HEK293 (cell line): ENCODE measurements around the gene CHST8.

Source experiments
- GLI2 ChIP-seq: fragments of 450-650 bp; formaldehyde crosslinking; IDR thresholded peaks from 2 replicates; pipeline ENCODE4; 2017; ENCODE audit warnings: missing biosample characterization, missing genetic modification characterization, low read depth, borderline replicate concordance
- GLI4 ChIP-seq: fragments of 450-650 bp; formaldehyde crosslinking; IDR thresholded peaks from 2 replicates; pipeline ENCODE4 v1.5.1; 2016; ENCODE audit warnings: missing biosample characterization, missing genetic modification characterization
- KLF1 ChIP-seq: fragments of 450-650 bp; formaldehyde crosslinking; IDR thresholded peaks from 2 replicates; pipeline ENCODE4 v1.5.1; 2016; ENCODE audit warnings: missing biosample characterization, missing genetic modification characterization
- TCF7L2 ChIP-seq: IDR thresholded peaks from 2 replicates; pipeline ENCODE4 v1.6.1; 2011; ENCODE audit warnings: low read depth, mild to moderate bottlenecking, inconsistent platforms, low read length, moderate library complexity, borderline replicate concordance
- YY1 ChIP-seq: fragments of 450-650 bp; formaldehyde crosslinking; IDR thresholded peaks from 2 replicates; pipeline ENCODE4 v1.5.1; 2018; ENCODE audit warnings: missing biosample characterization, missing genetic modification characterization
- ZBTB1 ChIP-seq: fragments of 450-650 bp; formaldehyde crosslinking; IDR thresholded peaks from 2 replicates; pipeline ENCODE4 v1.5.1; 2016; ENCODE audit warnings: missing biosample characterization, missing genetic modification characterization
- ZBTB7A ChIP-seq: fragments of 450-650 bp; formaldehyde crosslinking; IDR thresholded peaks from 2 replicates; pipeline ENCODE4 v1.5.1; 2016; ENCODE audit warnings: low read depth, missing biosample characterization, missing genetic modification characterization
- ZEB2 ChIP-seq: fragments of 450-650 bp; formaldehyde crosslinking; IDR thresholded peaks from 2 replicates; pipeline ENCODE4 v1.5.1; 2016; ENCODE audit warnings: missing biosample characterization, missing genetic modification characterization
- ZNF146 ChIP-seq: fragments of 450-650 bp; formaldehyde crosslinking; IDR thresholded peaks from 2 replicates; pipeline ENCODE4 v1.5.1; 2016; ENCODE audit warnings: missing biosample characterization, missing genetic modification characterization
- ZNF169 ChIP-seq: fragments of 450-650 bp; formaldehyde crosslinking; IDR thresholded peaks from 2 replicates; pipeline ENCODE4 v1.5.1; 2016; ENCODE audit warnings: missing biosample characterization, missing genetic modification characterization
- ZNF174 ChIP-seq: fragments of 450-650 bp; formaldehyde crosslinking; IDR thresholded peaks from 2 replicates; pipeline ENCODE4 v1.5.0; 2017; ENCODE audit warnings: missing biosample characterization, mild to moderate bottlenecking, missing genetic modification characterization
- ZNF366 ChIP-seq: fragments of 450-650 bp; formaldehyde crosslinking; conservative IDR thresholded peaks from 2 replicates; pipeline ENCODE4 v1.5.1; 2016; ENCODE audit warnings: missing biosample characterization, missing genetic modification characterization
- ZNF623 ChIP-seq: fragments of 450-650 bp; formaldehyde crosslinking; IDR thresholded peaks from 2 replicates; pipeline ENCODE4 v1.5.1; 2016; ENCODE audit warnings: missing biosample characterization, missing genetic modification characterization
- ZSCAN30 ChIP-seq: fragments of 450-650 bp; IDR thresholded peaks from 2 replicates; pipeline ENCODE4 v1.5.1; 2018; ENCODE audit warnings: missing biosample characterization, mild to moderate bottlenecking, missing genetic modification characterization, moderate library complexity
- TF ChIP-seq, protein P1 (sequence below): fragments of 450-650 bp; formaldehyde crosslinking; IDR thresholded peaks from 2 replicates; pipeline ENCODE4 v1.5.1; 2016; ENCODE audit warnings: missing biosample characterization, missing genetic modification characterization, borderline replicate concordance
- TF ChIP-seq, protein P2 (sequence below): fragments of 450-650 bp; formaldehyde crosslinking; IDR thresholded peaks from 2 replicates; pipeline ENCODE4 v1.5.1; 2017; ENCODE audit warnings: missing biosample characterization, missing genetic modification characterization
- TF ChIP-seq, protein P3 (sequence below): fragments of 450-650 bp; formaldehyde crosslinking; IDR thresholded peaks from 2 replicates; pipeline ENCODE4 v1.5.1; 2016; ENCODE audit warnings: missing biosample characterization, missing genetic modification characterization, low read depth
- TF ChIP-seq, protein P4 (sequence below): fragments of 450-650 bp; formaldehyde crosslinking; IDR thresholded peaks from 2 replicates; pipeline ENCODE4 v1.5.1; 2017; ENCODE audit warnings: missing biosample characterization, mild to moderate bottlenecking, missing genetic modification characterization, moderate library complexity
- TF ChIP-seq, protein P5 (sequence below): fragments of 450-650 bp; formaldehyde crosslinking; IDR thresholded peaks from 2 replicates; pipeline ENCODE4 v1.5.1; 2016; ENCODE audit warnings: missing biosample characterization, missing genetic modification characterization
- TF ChIP-seq, protein P6 (sequence below): fragments of 450-650 bp; formaldehyde crosslinking; IDR thresholded peaks from 2 replicates; pipeline ENCODE4 v1.5.1; 2017; ENCODE audit warnings: missing biosample characterization, missing genetic modification characterization
- TF ChIP-seq, protein P7 (sequence below): fragments of 450-650 bp; formaldehyde crosslinking; IDR thresholded peaks from 2 replicates; pipeline ENCODE4 v1.5.1; 2016; ENCODE audit warnings: missing biosample characterization, missing genetic modification characterization
- TF ChIP-seq, protein P8 (sequence below): fragments of 450-650 bp; formaldehyde crosslinking; IDR thresholded peaks from 2 replicates; pipeline ENCODE4 v1.5.1; 2016; ENCODE audit warnings: missing biosample characterization, missing genetic modification characterization

The CHST8 gene

DNA sequence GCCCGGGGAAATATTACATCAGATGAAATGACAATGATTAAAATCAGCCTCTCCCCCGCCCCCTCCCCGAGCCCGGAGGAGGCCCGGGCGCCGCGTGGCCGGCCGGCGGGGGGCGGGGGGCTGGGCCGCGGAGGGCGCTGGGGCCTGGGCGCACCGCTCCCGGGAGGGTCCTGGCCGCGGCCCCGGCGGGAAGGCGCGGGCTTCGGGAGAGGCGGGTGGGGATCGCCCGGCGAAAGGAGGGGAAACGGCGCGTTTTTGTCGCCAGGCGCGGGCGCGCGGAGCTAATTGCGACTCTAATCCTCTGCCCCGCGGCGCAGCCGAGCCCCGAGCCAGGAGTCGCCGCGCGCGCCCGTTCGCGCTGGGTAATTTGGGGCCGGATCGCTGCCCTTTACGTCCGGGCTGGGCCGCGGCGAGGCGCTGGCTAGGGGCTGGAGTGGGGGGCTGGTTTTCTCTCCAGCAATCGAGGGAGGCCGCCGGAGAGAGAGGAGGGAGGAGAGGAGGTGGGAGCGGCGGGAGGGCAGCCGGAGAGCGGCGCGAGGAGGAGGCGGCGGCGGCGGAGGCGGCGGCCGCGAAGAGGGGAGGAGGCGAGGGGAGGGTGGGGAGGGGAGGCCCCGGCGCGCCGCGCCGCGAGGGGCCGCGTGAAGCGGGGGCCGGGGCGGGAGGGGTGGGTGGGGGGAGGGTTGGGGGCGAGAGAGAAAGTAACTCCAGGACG is 174.6 kb downstream of the CHST8 start, which contains the start of gene KCTD15 (continued):
- peak; percentile 22 for TF ChIP-seq ZEB2 (tag by site-specific recombination)
- TF ChIP-seq, protein P1, sequence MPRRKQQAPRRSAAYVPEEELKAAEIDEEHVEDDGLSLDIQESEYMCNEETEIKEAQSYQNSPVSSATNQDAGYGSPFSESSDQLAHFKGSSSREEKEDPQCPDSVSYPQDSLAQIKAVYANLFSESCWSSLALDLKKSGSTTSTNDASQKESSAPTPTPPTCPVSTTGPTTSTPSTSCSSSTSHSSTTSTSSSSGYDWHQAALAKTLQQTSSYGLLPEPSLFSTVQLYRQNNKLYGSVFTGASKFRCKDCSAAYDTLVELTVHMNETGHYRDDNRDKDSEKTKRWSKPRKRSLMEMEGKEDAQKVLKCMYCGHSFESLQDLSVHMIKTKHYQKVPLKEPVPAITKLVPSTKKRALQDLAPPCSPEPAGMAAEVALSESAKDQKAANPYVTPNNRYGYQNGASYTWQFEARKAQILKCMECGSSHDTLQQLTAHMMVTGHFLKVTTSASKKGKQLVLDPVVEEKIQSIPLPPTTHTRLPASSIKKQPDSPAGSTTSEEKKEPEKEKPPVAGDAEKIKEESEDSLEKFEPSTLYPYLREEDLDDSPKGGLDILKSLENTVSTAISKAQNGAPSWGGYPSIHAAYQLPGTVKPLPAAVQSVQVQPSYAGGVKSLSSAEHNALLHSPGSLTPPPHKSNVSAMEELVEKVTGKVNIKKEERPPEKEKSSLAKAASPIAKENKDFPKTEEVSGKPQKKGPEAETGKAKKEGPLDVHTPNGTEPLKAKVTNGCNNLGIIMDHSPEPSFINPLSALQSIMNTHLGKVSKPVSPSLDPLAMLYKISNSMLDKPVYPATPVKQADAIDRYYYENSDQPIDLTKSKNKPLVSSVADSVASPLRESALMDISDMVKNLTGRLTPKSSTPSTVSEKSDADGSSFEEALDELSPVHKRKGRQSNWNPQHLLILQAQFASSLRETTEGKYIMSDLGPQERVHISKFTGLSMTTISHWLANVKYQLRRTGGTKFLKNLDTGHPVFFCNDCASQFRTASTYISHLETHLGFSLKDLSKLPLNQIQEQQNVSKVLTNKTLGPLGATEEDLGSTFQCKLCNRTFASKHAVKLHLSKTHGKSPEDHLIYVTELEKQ (tag by site-specific recombination), result peak; percentile 22; the same call in 1 of the 2 replicates
- TF ChIP-seq, protein P2, sequence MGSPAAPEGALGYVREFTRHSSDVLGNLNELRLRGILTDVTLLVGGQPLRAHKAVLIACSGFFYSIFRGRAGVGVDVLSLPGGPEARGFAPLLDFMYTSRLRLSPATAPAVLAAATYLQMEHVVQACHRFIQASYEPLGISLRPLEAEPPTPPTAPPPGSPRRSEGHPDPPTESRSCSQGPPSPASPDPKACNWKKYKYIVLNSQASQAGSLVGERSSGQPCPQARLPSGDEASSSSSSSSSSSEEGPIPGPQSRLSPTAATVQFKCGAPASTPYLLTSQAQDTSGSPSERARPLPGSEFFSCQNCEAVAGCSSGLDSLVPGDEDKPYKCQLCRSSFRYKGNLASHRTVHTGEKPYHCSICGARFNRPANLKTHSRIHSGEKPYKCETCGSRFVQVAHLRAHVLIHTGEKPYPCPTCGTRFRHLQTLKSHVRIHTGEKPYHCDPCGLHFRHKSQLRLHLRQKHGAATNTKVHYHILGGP, result no peak
- TF ChIP-seq, protein P3, sequence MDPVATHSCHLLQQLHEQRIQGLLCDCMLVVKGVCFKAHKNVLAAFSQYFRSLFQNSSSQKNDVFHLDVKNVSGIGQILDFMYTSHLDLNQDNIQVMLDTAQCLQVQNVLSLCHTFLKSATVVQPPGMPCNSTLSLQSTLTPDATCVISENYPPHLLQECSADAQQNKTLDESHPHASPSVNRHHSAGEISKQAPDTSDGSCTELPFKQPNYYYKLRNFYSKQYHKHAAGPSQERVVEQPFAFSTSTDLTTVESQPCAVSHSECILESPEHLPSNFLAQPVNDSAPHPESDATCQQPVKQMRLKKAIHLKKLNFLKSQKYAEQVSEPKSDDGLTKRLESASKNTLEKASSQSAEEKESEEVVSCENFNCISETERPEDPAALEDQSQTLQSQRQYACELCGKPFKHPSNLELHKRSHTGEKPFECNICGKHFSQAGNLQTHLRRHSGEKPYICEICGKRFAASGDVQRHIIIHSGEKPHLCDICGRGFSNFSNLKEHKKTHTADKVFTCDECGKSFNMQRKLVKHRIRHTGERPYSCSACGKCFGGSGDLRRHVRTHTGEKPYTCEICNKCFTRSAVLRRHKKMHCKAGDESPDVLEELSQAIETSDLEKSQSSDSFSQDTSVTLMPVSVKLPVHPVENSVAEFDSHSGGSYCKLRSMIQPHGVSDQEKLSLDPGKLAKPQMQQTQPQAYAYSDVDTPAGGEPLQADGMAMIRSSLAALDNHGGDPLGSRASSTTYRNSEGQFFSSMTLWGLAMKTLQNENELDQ (tag by site-specific recombination), result no peak
- TF ChIP-seq, protein P4, sequence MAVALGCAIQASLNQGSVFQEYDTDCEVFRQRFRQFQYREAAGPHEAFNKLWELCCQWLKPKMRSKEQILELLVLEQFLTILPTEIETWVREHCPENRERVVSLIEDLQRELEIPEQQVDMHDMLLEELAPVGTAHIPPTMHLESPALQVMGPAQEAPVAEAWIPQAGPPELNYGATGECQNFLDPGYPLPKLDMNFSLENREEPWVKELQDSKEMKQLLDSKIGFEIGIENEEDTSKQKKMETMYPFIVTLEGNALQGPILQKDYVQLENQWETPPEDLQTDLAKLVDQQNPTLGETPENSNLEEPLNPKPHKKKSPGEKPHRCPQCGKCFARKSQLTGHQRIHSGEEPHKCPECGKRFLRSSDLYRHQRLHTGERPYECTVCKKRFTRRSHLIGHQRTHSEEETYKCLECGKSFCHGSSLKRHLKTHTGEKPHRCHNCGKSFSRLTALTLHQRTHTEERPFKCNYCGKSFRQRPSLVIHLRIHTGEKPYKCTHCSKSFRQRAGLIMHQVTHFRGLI (tag by site-specific recombination), result 0 out of 2 replicates have a peak, but pooled peaks have one; percentile 39
- no peak; the same call in 1 of the 2 replicates for TF ChIP-seq ZNF623 (tag by site-specific recombination)
- peak; percentile 67 for TF ChIP-seq ZNF146 (tag by site-specific recombination)
- peak; percentile 87; the same call in 1 of the 2 replicates for TF ChIP-seq ZBTB7A
- TF ChIP-seq YY1, result peak; percentile 11; the same call in 1 of the 2 replicates
- TF ChIP-seq, protein P5, sequence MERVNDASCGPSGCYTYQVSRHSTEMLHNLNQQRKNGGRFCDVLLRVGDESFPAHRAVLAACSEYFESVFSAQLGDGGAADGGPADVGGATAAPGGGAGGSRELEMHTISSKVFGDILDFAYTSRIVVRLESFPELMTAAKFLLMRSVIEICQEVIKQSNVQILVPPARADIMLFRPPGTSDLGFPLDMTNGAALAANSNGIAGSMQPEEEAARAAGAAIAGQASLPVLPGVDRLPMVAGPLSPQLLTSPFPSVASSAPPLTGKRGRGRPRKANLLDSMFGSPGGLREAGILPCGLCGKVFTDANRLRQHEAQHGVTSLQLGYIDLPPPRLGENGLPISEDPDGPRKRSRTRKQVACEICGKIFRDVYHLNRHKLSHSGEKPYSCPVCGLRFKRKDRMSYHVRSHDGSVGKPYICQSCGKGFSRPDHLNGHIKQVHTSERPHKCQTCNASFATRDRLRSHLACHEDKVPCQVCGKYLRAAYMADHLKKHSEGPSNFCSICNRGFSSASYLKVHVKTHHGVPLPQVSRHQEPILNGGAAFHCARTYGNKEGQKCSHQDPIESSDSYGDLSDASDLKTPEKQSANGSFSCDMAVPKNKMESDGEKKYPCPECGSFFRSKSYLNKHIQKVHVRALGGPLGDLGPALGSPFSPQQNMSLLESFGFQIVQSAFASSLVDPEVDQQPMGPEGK (tag by site-specific recombination), result peak; percentile 56
- TF ChIP-seq TCF7L2, result no peak
- no peak for TF ChIP-seq ZNF174 (tag by site-specific recombination)
- no peak for TF ChIP-seq ZNF366 (tag by site-specific recombination)
- TF ChIP-seq, protein P6, sequence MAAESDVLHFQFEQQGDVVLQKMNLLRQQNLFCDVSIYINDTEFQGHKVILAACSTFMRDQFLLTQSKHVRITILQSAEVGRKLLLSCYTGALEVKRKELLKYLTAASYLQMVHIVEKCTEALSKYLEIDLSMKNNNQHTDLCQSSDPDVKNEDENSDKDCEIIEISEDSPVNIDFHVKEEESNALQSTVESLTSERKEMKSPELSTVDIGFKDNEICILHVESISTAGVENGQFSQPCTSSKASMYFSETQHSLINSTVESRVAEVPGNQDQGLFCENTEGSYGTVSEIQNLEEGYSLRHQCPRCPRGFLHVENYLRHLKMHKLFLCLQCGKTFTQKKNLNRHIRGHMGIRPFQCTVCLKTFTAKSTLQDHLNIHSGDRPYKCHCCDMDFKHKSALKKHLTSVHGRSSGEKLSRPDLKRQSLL (tag by site-specific recombination), result peak; percentile 27; the same call in 1 of the 2 replicates
- peak; percentile 47; the same call in 1 of the 2 replicates for TF ChIP-seq KLF1 (tag by site-specific recombination)
- TF ChIP-seq ZNF169, result no peak
- TF ChIP-seq ZSCAN30 (tag by site-specific recombination), result 0 out of 2 replicates have a peak, but pooled peaks have one; percentile 26
- no peak for TF ChIP-seq ZBTB1
- TF ChIP-seq GLI2 (tag by site-specific recombination), result no peak; the same call in 1 of the 2 replicates
- TF ChIP-seq, protein P7, sequence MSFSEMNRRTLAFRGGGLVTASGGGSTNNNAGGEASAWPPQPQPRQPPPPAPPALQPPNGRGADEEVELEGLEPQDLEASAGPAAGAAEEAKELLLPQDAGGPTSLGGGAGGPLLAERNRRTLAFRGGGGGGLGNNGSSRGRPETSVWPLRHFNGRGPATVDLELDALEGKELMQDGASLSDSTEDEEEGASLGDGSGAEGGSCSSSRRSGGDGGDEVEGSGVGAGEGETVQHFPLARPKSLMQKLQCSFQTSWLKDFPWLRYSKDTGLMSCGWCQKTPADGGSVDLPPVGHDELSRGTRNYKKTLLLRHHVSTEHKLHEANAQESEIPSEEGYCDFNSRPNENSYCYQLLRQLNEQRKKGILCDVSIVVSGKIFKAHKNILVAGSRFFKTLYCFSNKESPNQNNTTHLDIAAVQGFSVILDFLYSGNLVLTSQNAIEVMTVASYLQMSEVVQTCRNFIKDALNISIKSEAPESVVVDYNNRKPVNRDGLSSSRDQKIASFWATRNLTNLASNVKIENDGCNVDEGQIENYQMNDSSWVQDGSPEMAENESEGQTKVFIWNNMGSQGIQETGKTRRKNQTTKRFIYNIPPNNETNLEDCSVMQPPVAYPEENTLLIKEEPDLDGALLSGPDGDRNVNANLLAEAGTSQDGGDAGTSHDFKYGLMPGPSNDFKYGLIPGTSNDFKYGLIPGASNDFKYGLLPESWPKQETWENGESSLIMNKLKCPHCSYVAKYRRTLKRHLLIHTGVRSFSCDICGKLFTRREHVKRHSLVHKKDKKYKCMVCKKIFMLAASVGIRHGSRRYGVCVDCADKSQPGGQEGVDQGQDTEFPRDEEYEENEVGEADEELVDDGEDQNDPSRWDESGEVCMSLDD (tag by site-specific recombination), result peak; percentile 75; the same call in 1 of the 2 replicates
- TF ChIP-seq, protein P8, sequence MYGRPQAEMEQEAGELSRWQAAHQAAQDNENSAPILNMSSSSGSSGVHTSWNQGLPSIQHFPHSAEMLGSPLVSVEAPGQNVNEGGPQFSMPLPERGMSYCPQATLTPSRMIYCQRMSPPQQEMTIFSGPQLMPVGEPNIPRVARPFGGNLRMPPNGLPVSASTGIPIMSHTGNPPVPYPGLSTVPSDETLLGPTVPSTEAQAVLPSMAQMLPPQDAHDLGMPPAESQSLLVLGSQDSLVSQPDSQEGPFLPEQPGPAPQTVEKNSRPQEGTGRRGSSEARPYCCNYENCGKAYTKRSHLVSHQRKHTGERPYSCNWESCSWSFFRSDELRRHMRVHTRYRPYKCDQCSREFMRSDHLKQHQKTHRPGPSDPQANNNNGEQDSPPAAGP (tag by site-specific recombination), result peak; percentile 98
- TF ChIP-seq GLI4 (tag by site-specific recombination), result 0 out of 2 replicates have a peak, but pooled peaks have one; percentile 64
